Endodermal cell (in vitro differentiated cells): ENCODE data around the gene ERMAP. TPM values are rescaled to one million over a fixed set of nuclear protein-coding genes. Genes with fewer than 3 reads are reported as not detected.

Source experiments
- DNase-seq: peaks from one replicate; pipeline ENCODE4 v3.0.0-alpha.2; 2017
- H3K27ac ChIP-seq: 2 replicates; pipeline ENCODE4 v1.5.1; 2013; ENCODE audit warnings: mild to moderate bottlenecking, low read depth, low read length, moderate library complexity
- H3K27me3 ChIP-seq: 2 replicates; pipeline ENCODE4 v1.6.1; 2013; ENCODE audit warnings: mild to moderate bottlenecking, low read length, moderate library complexity; ENCODE audit not compliant: insufficient read depth, control insufficient read depth, poor library complexity, severe bottlenecking
- H3K36me3 ChIP-seq: 2 replicates; pipeline ENCODE4 v1.7.0; 2013; ENCODE audit warnings: mild to moderate bottlenecking, low read length, moderate library complexity; ENCODE audit not compliant: control insufficient read depth, insufficient read depth
- H3K4me1 ChIP-seq: one replicate; pipeline ENCODE4 v1.7.0; 2013; ENCODE audit warnings: low read length; ENCODE audit not compliant: control insufficient read depth, insufficient read depth
- H3K4me3 ChIP-seq: 2 replicates; pipeline ENCODE4 v1.5.1; 2013; ENCODE audit warnings: mild to moderate bottlenecking, low read length, moderate library complexity
- H3K9ac ChIP-seq: 2 replicates; pipeline ENCODE4 v1.6.1; 2013; ENCODE audit warnings: mild to moderate bottlenecking, low read length, moderate library complexity; ENCODE audit not compliant: poor library complexity, severe bottlenecking; ENCODE audit errors: extremely low read depth
- H3K9me3 ChIP-seq: 2 replicates; pipeline ENCODE4 v1.6.1; 2013; ENCODE audit warnings: mild to moderate bottlenecking, low read length, moderate library complexity; ENCODE audit not compliant: control insufficient read depth
- H3K27ac Mint-ChIP-seq: 2 replicates; pipeline ENCODE4 v1.8.0; 2020; ENCODE audit warnings: mixed read lengths
- H3K27me3 Mint-ChIP-seq: 2 replicates; pipeline ENCODE4 v1.8.0; 2021; ENCODE audit warnings: mild to moderate bottlenecking, mixed read lengths; ENCODE audit not compliant: insufficient read depth
- H3K36me3 Mint-ChIP-seq: 2 replicates; pipeline ENCODE4 v1.8.0; 2020; ENCODE audit warnings: low read depth, mixed read lengths
- H3K4me1 Mint-ChIP-seq: 2 replicates; pipeline ENCODE4 v1.8.0; 2020; ENCODE audit warnings: mixed read lengths
- H3K4me3 Mint-ChIP-seq: 2 replicates; pipeline ENCODE4 v1.8.0; 2020; ENCODE audit warnings: mild to moderate bottlenecking, moderate library complexity, mixed read lengths
- H3K9me3 Mint-ChIP-seq: 2 replicates; pipeline ENCODE4 v1.8.0; 2020; ENCODE audit warnings: mild to moderate bottlenecking, mixed read lengths
- CTCF ChIP-seq: fragments of 200-600 bp; sonication (generic); conservative IDR thresholded peaks from 2 replicates; pipeline ENCODE4 v1.5.0; 2021; ENCODE audit warnings: antibody characterized with exemption, mild to moderate bottlenecking
- WGBS, 2 experiments: methylation state at CpG; one replicate each; pipeline versions ENCODE4 v1.1.5 to v1.1.7; 2013; ENCODE audit warnings: missing lambda C conversion rate in 2 of 2, mixed read lengths in 1 of 2; ENCODE audit not compliant: insufficient coverage in 1 of 2, insufficient read length in 1 of 2; 5-methylcytosine and 5-hydroxymethylcytosine counted together
- total RNA-seq, 2 donors: library from RNA; stranded (reverse); fragmentation: NEBNext Ultra II Directional in 1 of 2; extraction: Animal tissue kit (Norgen Biotek cat#: 25700) in 1 of 2; gene quantifications; 2 replicates in 1 of 2; 3 replicates in 1 of 2; pipeline ENCODE4 v1.2.1, GENCODE V29; 2021

The ERMAP gene
- total RNA-seq, 2 donors from 2014 or later, result 5.1 to 5.7 TPM

GRCh38 chr1:42815941-42816584 lies 859 bp upstream of the ERMAP start:
- TF ChIP-seq CTCF, result no peak
- Mint-ChIP-seq H3K4me3 (peak overlapping the region; percentile 70), H3K27ac (peak overlapping the region; percentile 90), H3K27me3 (no peaks in the 10 kb centered on the region), H3K4me1 (peaks cover 12% of the 10 kb centered on the region), H3K9me3 (no peaks in the 10 kb centered on the region), H3K36me3 (peaks cover 21% of the 10 kb centered on the region)
- Histone ChIP-seq H3K9me3 (no peaks in the 10 kb centered on the region), H3K4me1 (no peaks in the 10 kb centered on the region), H3K4me3 (peak overlapping the region; percentile 95), H3K27ac (peak overlapping the region; percentile 88), H3K27me3 (no peaks in the 10 kb centered on the region), H3K36me3 (peaks cover 15% of the 10 kb centered on the region), H3K9ac (peak overlapping the region; percentile 87)
- no peak for DNase-seq
- 54% methylated on average over 7 of the region's 7 CpGs for WGBS, 2 experiments

- no peak overlapping the region for H3K27ac ChIP-seq
- no peak for TF ChIP-seq CTCF
- H3K4me1 Mint-ChIP-seq, result peaks cover 12% of the 10 kb centered on the region
- H3K9me3 Mint-ChIP-seq, result no peaks in the 10 kb centered on the region
- H3K4me3 ChIP-seq, result peak overlapping the region; percentile 95
- H3K9ac ChIP-seq, result no peak overlapping the region
- peaks cover 16% of the 10 kb centered on the region for H3K36me3 Mint-ChIP-seq
- no peak for DNase-seq
- H3K36me3 ChIP-seq, result peaks cover 10% of the 10 kb centered on the region
- no peak overlapping the region for H3K27ac Mint-ChIP-seq
- H3K9me3 ChIP-seq, result no peaks in the 10 kb centered on the region
- no peaks in the 10 kb centered on the region for H3K27me3 ChIP-seq
- H3K4me1 ChIP-seq, result no peaks in the 10 kb centered on the region
- H3K27me3 Mint-ChIP-seq, result no peaks in the 10 kb centered on the region
- peak overlapping the region; percentile 70 for H3K4me3 Mint-ChIP-seq
- WGBS, 2 experiments, result 7 to 11% methylated on average over 6 to 13 of the region's 13 CpGs
These were observed 482 bp downstream of the ERMAP start for GRCh38 chr1:42817440-42817767.

GRCh38 chr1:42817976-42818375 lies 1.1 kb downstream of the ERMAP start:
- Histone ChIP-seq H3K9me3 (no peaks in the 10 kb centered on the region), H3K27me3 (no peaks in the 10 kb centered on the region), H3K4me3 (peak overlapping the region; percentile 95), H3K9ac (no peak overlapping the region), H3K27ac (no peak overlapping the region), H3K4me1 (no peaks in the 10 kb centered on the region), H3K36me3 (peaks cover 10% of the 10 kb centered on the region)
- Mint-ChIP-seq H3K27ac (no peak overlapping the region), H3K9me3 (no peaks in the 10 kb centered on the region), H3K36me3 (peaks cover 15% of the 10 kb centered on the region), H3K4me1 (peaks cover 12% of the 10 kb centered on the region), H3K27me3 (no peaks in the 10 kb centered on the region), H3K4me3 (no peak overlapping the region)
- TF ChIP-seq CTCF, result no peak
- 96 to 100% methylated on average over 3 of the region's 3 CpGs for WGBS, 2 experiments
- DNase-seq, result no peak
